Activated CD4-positive, alpha-beta T cell treated with anti-CD3 and anti-CD28 coated beads, Interleukin-2, amount 50 U/mL, for 16 hours (primary cell): ENCODE results near the gene TREML2.
"Not testable (repeated sequence)": the region's sequence is repeated elsewhere in the genome, so short reads cannot be mapped to it uniquely, and the experiment has no call there.

Experiments used
- DNase-seq: peaks from one replicate; pipeline ENCODE4 v3.0.0-alpha.2; 2020

TREML2 gene

GRCh38 chr6:41200901-41201763 lies at the start of gene TREML2:
Gene TREML2, minus strand, starts transcription at chr6:41201149. Its CDS starts 141 bp downstream, at chr6:41201008.
- DNase-seq: peak; percentile 50

- DNase-seq: no peak
These were observed 47.1 kb upstream of the TREML2 start for GRCh38 chr6:41247882-41248705.

GRCh38 chr6:41247288-41247865 lies 46.4 kb upstream of the TREML2 start:
- no peak for DNase-seq

- not testable (repeated sequence) for DNase-seq
These were observed 45.6 kb upstream of the TREML2 start for GRCh38 chr6:41246529-41246928.

GRCh38 chr6:41239467-41240159 lies 38.7 kb upstream of the TREML2 start:
- no peak for DNase-seq

GRCh38 chr6:41237128-41237527 lies 36.2 kb upstream of the TREML2 start:
- no peak for DNase-seq

- no peak for DNase-seq
These were observed 35.3 kb upstream of the TREML2 start for GRCh38 chr6:41236276-41236675.

GRCh38 chr6:41232667-41233066 lies 31.7 kb upstream of the TREML2 start:
- DNase-seq: no peak

GRCh38 chr6:41231246-41231645 lies 30.3 kb upstream of the TREML2 start:
- DNase-seq: no peak

GRCh38 chr6:41229721-41230120 lies 28.8 kb upstream of the TREML2 start:
- no peak for DNase-seq

GRCh38 chr6:41228616-41229015 lies 27.7 kb upstream of the TREML2 start:
- DNase-seq: no peak

- no peak for DNase-seq
These were observed 27.1 kb upstream of the TREML2 start, which contains the start of gene TREML4 for GRCh38 chr6:41228096-41228495. Gene TREML4, plus strand, starts transcription at chr6:41228349. Its CDS starts 79 bp downstream, at chr6:41228428.

- no peak for DNase-seq
These were observed 25.8 kb upstream of the TREML2 start for GRCh38 chr6:41226752-41227151.

GRCh38 chr6:41224800-41225199 lies 23.9 kb upstream of the TREML2 start:
- DNase-seq: no peak

GRCh38 chr6:41222513-41222912 lies 21.6 kb upstream of the TREML2 start:
- no peak for DNase-seq

- DNase-seq: no peak
These were observed 21.1 kb upstream of the TREML2 start for GRCh38 chr6:41222045-41222444.

- no peak for DNase-seq
These were observed 15.7 kb upstream of the TREML2 start for GRCh38 chr6:41216616-41217015.

GRCh38 chr6:41215777-41216176 lies 14.8 kb upstream of the TREML2 start:
- DNase-seq: no peak

GRCh38 chr6:41214559-41215238 lies 13.8 kb upstream of the TREML2 start:
- DNase-seq: no peak

- DNase-seq: no peak
These were observed 8.8 kb upstream of the TREML2 start for GRCh38 chr6:41209547-41210320.

GRCh38 chr6:41208439-41209106 lies 7.6 kb upstream of the TREML2 start:
- DNase-seq: no peak
